SH-SY5Y (cell line): ENCODE measurements around the gene GNG7.

Source experiments
- GATA2 ChIP-seq: IDR thresholded peaks from 2 replicates; pipeline ENCODE4 v1.6.1; 2011; ENCODE audit warnings: mild to moderate bottlenecking, low read depth, low read length
- GATA3 ChIP-seq: IDR thresholded peaks from 2 replicates; pipeline ENCODE4 v1.6.1; 2011; ENCODE audit warnings: low read depth, mild to moderate bottlenecking, low read length, moderate library complexity

GRCh38 chr19:2478278-2478755, 224.2 kb downstream of the GNG7 start:
- TF ChIP-seq GATA2: no peak
- TF ChIP-seq GATA3: no peak
